Placental epithelial cell (primary cell): ENCODE data around the gene NASP. TPM values are rescaled to one million over a fixed set of nuclear protein-coding genes. Genes with fewer than 3 reads are reported as not detected.

Experiments
- small RNA-seq: library from RNA; depleted of rRNA; stranded (forward); fragments of <200 nt; gene quantifications from one replicate; pipeline ENCODE3, GENCODE V24; 2012
- total RNA-seq: library from RNA; depleted of rRNA; stranded (reverse); fragments of >200 nt; gene quantifications from 2 replicates; pipeline ENCODE4 v1.2.3, GENCODE V29; 2012

NASP gene, protein sequence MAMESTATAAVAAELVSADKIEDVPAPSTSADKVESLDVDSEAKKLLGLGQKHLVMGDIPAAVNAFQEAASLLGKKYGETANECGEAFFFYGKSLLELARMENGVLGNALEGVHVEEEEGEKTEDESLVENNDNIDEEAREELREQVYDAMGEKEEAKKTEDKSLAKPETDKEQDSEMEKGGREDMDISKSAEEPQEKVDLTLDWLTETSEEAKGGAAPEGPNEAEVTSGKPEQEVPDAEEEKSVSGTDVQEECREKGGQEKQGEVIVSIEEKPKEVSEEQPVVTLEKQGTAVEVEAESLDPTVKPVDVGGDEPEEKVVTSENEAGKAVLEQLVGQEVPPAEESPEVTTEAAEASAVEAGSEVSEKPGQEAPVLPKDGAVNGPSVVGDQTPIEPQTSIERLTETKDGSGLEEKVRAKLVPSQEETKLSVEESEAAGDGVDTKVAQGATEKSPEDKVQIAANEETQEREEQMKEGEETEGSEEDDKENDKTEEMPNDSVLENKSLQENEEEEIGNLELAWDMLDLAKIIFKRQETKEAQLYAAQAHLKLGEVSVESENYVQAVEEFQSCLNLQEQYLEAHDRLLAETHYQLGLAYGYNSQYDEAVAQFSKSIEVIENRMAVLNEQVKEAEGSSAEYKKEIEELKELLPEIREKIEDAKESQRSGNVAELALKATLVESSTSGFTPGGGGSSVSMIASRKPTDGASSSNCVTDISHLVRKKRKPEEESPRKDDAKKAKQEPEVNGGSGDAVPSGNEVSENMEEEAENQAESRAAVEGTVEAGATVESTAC
- total RNA-seq = 35.1 and 68.3 TPM in 2 replicates

DNA sequence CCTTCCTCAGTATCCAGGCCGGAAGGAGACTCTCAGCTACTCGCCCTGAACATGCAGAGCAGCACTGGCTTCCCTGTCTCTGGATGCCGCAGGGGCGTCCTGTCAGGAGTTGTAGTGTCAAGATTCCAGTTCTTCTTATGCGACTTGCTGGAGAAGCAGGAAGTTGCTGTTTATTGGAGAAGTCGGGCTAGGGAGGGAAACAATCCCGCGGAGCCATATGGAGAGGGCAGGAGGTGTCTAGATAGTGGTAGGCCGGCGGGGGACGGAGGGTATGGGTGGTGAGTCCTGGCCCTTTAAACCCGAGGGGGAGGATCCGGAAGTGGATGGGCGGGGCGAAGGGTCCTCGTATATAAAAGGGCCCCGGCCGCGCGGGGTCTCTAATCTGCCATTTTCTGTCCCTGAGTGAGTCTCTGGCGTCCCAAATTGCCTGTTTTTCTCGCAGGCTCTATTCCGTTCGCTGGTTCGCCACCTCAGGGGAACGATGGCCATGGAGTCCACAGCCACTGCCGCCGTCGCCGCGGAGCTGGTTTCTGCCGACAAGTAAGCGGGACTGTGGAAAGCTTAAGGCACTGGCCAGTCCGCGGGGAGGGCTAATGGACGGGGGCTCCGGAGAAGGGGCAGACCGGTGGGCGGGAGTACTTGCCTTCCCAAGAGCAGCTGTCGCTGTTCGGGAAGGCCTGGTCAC is at the start of gene NASP:
NASP (plus strand) TSS at position 376 of the 685 bp plus-strand sequence; CDS start at position 482, 106 bp downstream.

DNA sequence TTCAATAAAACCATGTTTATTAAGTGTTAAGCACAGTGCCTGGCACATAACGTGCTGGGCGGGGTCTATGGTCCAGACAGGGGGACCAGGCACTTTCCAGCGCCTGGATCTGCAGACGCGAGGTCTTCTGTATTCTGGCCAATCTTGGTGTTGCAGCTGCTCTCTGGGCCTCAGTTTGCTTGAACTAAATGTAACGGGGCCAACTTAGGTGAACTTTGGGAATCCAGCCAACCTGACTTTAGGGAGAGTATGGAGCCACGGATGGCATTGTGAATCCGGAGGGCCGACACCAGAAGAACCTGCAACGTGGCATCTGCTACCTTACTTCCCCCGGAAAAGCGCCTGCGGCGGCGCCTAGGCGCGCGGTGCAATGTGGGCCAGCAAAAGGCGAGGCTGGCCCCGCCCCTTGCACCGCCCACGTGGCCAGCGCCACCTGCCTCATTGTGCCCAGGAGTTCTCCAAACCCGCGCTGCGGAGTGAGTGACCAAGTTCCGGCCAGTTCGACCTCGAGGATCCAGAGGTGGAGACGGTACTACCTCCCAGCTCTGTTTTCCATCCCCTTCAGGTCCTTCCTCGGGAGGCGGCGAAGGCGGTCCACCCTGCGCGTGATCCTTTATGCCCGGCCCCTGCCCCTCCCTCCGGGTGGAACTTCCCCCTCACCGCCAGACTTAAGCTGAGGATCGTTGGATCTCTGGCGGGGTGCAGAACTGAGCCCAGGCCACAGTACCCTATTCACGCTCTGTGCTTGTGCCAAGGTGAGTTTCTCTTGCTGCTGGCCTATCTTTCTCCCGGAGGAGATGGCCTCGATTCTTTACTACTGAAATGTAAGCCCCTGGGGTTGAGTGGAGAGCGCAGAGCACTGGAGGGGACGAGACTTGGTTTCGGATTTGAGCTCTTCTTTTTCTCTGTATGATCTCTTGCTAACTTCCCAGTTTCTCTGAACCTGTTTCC is 33.2 kb upstream of the NASP start, which contains the start of gene AKR1A1:
AKR1A1 (plus strand) TSS at position 426 of the 951 bp plus-strand sequence. CDS start 10,969 bp downstream, outside the sequence.

DNA sequence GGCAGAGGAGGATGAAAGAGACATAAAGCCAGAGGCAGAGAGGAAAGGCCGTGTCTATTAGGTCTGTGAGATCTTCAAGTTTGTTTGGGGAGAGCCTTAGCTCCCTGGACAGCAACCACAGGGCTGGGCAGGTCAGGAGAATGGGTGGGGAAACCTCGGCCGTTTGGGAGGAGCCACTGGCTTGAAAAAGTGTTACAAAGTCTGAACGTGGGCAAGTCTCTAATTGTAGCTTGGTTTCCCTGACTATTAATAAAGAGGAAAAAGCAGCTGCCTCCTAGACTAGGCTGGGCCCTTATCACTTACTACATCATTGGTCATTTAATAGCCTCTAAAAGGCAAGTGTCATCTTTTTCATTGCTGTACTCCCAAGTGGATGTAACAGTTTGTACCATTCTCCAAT is 40.1 kb downstream of the NASP start, which contains the start of gene CCDC17:
CCDC17 (minus strand) TSS at position 83 of the 400 bp plus-strand sequence. CDS start 145 bp downstream, outside the sequence.

Small RNA genes lying within 50 kb of the gene (small RNA-seq; reads per million reads assigned to genes)
- gene AL355480.1 (not detected), gene AL355480.2 (not detected), gene AL355480.3 (not detected), gene AL355480.4 (not detected)

Other genes with a start within 250 kb of the NASP start
- gene TOE1, start 243.9 kb upstream of the NASP start, total RNA-seq = 11.4 and 20.2 TPM in 2 replicates
- 14.6 and 27.1 TPM in 2 replicates for gene MUTYH, start 243.6 kb upstream of the NASP start, total RNA-seq
- gene TESK2, start 92.9 kb upstream of the NASP start, total RNA-seq = 10.8 and 13.3 TPM in 2 replicates
- gene CCDC163, start 84.0 kb upstream of the NASP start, total RNA-seq = 0.39 and 2.4 TPM in 2 replicates
- gene MMACHC, start 83.7 kb upstream of the NASP start, total RNA-seq = 1.2 and 7.8 TPM in 2 replicates
- gene PRDX1, start 62.2 kb upstream of the NASP start, total RNA-seq = 305 and 686 TPM in 2 replicates
- gene AKR1A1, start 33.2 kb upstream of the NASP start, total RNA-seq = 108 and 120 TPM in 2 replicates
- 2.4 and 2.6 TPM in 2 replicates for gene CCDC17, start 40.0 kb downstream of the NASP start, total RNA-seq
- 90.8 and 96.2 TPM in 2 replicates for gene GPBP1L1, start 102.5 kb downstream of the NASP start, total RNA-seq
- 8.6 and 17.8 TPM in 2 replicates for gene TMEM69, start 104.1 kb downstream of the NASP start, total RNA-seq
- 6.2 and 12.6 TPM in 2 replicates for gene IPP, start 166.6 kb downstream of the NASP start, total RNA-seq
- 21.9 and 39.7 TPM in 2 replicates for gene MAST2, start 219.6 kb downstream of the NASP start, total RNA-seq